Measurements from ENCODE around the gene TRPM3.

GRCh38 chr9:70556771-70557170 is 564.6 kb downstream of the TRPM3 start:
- TF ChIP-seq MAX (IDR thresholded peaks at IDR 0.05): no peak
- TF ChIP-seq CTCF (IDR thresholded peaks at IDR 0.05; ENCODE audit: low read depth, low read length, missing input control): no peak
- TF ChIP-seq EGR1 (IDR thresholded peaks at IDR 0.05; ENCODE audit: low read depth in 2 of 2): no peak
- no peak for TF ChIP-seq ZBTB33 (IDR thresholded peaks at IDR 0.05)

All from liver (tissue), 3 donors.